ENCODE data around the gene FXN. TPM values are rescaled to one million over a fixed set of nuclear protein-coding genes. Genes with fewer than 3 reads are reported as not detected.

Gene FXN
- total RNA-seq, 2 experiments from 2014 or later: 21.0 to 21.8 TPM

DNA sequence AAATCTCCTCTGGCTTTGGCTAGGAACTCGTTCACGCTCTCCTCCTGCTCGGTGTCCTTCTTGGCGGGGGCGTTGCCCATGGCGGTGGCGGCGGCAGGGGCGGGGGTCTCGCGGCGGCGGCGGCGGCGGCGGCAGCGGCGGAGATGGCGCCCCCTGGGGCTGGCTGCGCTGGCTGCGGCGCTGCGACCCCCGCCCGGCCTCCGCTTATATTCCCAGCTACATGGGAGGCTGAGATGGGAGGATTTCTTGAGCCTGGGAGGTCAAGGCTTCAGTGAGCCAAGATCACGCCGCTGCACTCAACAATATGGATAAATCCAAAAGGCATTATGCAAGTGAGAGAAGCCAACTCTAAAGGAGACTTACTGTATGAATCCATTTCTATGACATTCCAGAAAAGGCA is 21.5 kb upstream of the FXN start, which contains the start of gene PRKACG:
Gene PRKACG, minus strand, starts transcription at position 101 of the 400 bp plus-strand sequence. Its CDS starts 21 bp downstream, at position 80.
- POLR2A ChIA-PET: interaction anchor here (1.0 kb wide), 1 partner anchor 21 kb away, joined by 3 read pairs; no protein-coding TSS in a partner anchor

DNA sequence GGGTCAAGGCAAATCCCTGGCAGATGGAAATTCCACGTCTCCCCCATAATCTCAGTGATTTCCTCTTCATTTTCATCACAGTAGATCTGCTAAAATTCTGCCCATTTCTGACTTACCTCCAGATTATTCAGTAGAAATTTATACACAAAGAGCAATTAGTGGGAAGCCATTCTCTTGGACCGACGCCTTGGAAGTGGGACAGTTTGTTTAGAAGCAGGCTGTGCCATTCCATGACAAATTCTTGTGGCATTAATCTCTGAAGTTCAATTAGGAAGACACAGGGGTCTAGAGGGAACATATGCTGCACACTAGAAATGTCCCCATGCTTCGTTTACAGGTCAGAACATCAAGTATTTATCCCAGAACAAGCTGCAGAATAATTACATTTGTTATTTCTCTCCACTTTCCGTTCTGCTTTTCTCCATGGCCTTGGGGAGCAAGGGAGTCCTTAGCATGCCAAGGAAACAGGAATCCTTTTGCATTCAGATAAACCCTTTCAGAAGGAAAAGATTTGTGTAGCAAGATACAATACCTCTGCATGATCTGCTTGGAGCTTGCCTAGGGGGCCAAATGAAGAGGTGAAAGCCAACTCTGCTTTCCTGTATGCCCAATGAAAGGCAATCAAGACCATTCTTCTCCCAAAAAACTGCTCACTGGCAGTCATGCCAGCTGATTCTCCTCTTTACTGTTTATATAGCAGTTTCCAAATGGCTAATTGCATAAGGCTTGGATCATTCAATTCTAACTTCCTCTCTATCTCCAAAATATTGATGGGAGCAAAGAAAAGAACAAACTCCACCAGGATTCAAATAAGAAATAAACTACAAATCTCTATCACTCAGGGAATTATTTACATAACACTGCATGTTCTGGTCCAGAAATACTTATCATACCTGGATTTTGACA is 19.1 kb upstream of the FXN start:
- H3K27ac Mint-ChIP-seq: no peak overlapping the region
- DNase-seq (no peak), ATAC-seq (no peak)
- H3K9me3 Mint-ChIP-seq: no peaks in the 10 kb centered on the region
- TF ChIP-seq CTCF (IDR thresholded peaks at IDR 0.05): no peak
- H3K36me3 Mint-ChIP-seq (ENCODE audit: low read depth): no peaks in the 10 kb centered on the region
- intact Hi-C loops (cut with micrococcal nuclease): no loop called here
- ChIA-PET POLR2A (no interaction called here), CTCF (interaction anchor here (1.3 kb wide), 1 partner anchor 19 kb away, joined by 3 read pairs; the partner anchor contains the start of gene FXN)
- H3K4me1 Mint-ChIP-seq (ENCODE audit: low read depth): peaks cover 23% of the 10 kb centered on the region
- no peak overlapping the region for H3K4me3 Mint-ChIP-seq
- peaks cover 14% of the 10 kb centered on the region for H3K27me3 Mint-ChIP-seq

More for the DNA sequence above, 21.5 kb upstream of the FXN start, which contains the start of gene PRKACG:
- ATAC-seq (no peak), DNase-seq (no peak)
- intact Hi-C loops (cut with micrococcal nuclease): no loop called here
- CTCF ChIA-PET: no interaction called here
- H3K27ac Mint-ChIP-seq: no peak within 1 kb of the TSS
- H3K4me1 Mint-ChIP-seq (ENCODE audit: low read depth): peaks cover 13% of the 10 kb centered on the region
- H3K9me3 Mint-ChIP-seq: no peaks in the 10 kb centered on the region
- H3K27me3 Mint-ChIP-seq: peaks cover 16% of the 10 kb centered on the region
- H3K36me3 Mint-ChIP-seq (ENCODE audit: low read depth): no peaks in the 10 kb centered on the region
- TF ChIP-seq CTCF (IDR thresholded peaks at IDR 0.05): no peak
- H3K4me3 Mint-ChIP-seq: no peak within 1 kb of the TSS

GRCh38 chr9:69018737-69019136 is 16.8 kb upstream of the FXN start:
- POLR2A ChIA-PET: no interaction called here
- intact Hi-C loops (cut with micrococcal nuclease): no loop called here
- no peak overlapping the region for H3K27ac Mint-ChIP-seq

GRCh38 chr9:69019808-69020207 is 15.7 kb upstream of the FXN start:
- intact Hi-C loops (cut with micrococcal nuclease): loop anchor here (10.0 kb wide), 2 partner anchors 235 to 435 kb away; a partner anchor contains a TSS
- Mint-ChIP-seq H3K27me3 (peaks cover under 1% of the 10 kb centered on the region), H3K9me3 (no peaks in the 10 kb centered on the region), H3K27ac (no peak overlapping the region), H3K4me1 (ENCODE audit: low read depth) (peaks cover 14% of the 10 kb centered on the region), H3K36me3 (ENCODE audit: low read depth) (no peaks in the 10 kb centered on the region), H3K4me3 (no peak overlapping the region)
- ChIA-PET POLR2A (interaction anchor here (0.6 to 0.7 kb wide), 2 partner anchors 143 to 155 kb away, joined by 3 to 4 read pairs; no protein-coding TSS in a partner anchor), CTCF (interaction anchor here (1.4 to 2.3 kb wide), 3 partner anchors 9 to 16 kb away, joined by 4 to 13 read pairs (median 7); partner anchors contain the start of gene FXN)
- DNase-seq (no peak), ATAC-seq (peak; percentile 45)
- TF ChIP-seq CTCF (IDR thresholded peaks at IDR 0.05): no peak

More at GRCh38 chr9:69018737-69019136, 16.8 kb upstream of the FXN start:
- H3K27me3 Mint-ChIP-seq: peaks cover 1% of the 10 kb centered on the region
- DNase-seq (no peak), ATAC-seq (no peak)
- TF ChIP-seq CTCF (IDR thresholded peaks at IDR 0.05): no peak
- H3K36me3 Mint-ChIP-seq (ENCODE audit: low read depth): no peaks in the 10 kb centered on the region
- H3K4me3 Mint-ChIP-seq: no peak overlapping the region
- CTCF ChIA-PET: interaction anchor here (2.3 kb wide), 1 partner anchor 10 kb away, joined by 7 read pairs; no protein-coding TSS in a partner anchor
- H3K4me1 Mint-ChIP-seq (ENCODE audit: low read depth): peaks cover 14% of the 10 kb centered on the region
- no peaks in the 10 kb centered on the region for H3K9me3 Mint-ChIP-seq

Data from activated CD8-positive, alpha-beta T cell treated with anti-CD3 and anti-CD28 coated beads for 36 hours (primary cell).